ENCODE results near the gene MRGPRG.

- TF ChIP-seq SP1 (IDR thresholded peaks at IDR 0.05), result no peak
- no peak for TF ChIP-seq CTCF (IDR thresholded peaks at IDR 0.05; ENCODE audit: low read depth, low read length, missing input control)
- no peak for TF ChIP-seq REST (IDR thresholded peaks at IDR 0.05)
- TF ChIP-seq JUND (IDR thresholded peaks at IDR 0.05), result no peak
- no peak for TF ChIP-seq MAX (IDR thresholded peaks at IDR 0.05)
- no peak for TF ChIP-seq RAD21 (IDR thresholded peaks at IDR 0.05)
- TF ChIP-seq ATF3 (IDR thresholded peaks at IDR 0.05), result no peak
- TF ChIP-seq TAF1 (conservative IDR thresholded peaks at IDR 0.05), result no peak
- no peak for TF ChIP-seq RXRA (IDR thresholded peaks at IDR 0.05)
- no peak for TF ChIP-seq EGR1 (IDR thresholded peaks at IDR 0.05; ENCODE audit: low read depth in 2 of 2)
- no peak for TF ChIP-seq FOXA2 (IDR thresholded peaks at IDR 0.05)
- TF ChIP-seq GABPA (IDR thresholded peaks at IDR 0.05 in 1 of 2, conservative IDR thresholded peaks at IDR 0.05 in 1 of 2), result no peak
Measured at GRCh38 chr11:3197878-3198528, 20.6 kb downstream of the MRGPRG start.
